GM23338 (cell line): ENCODE data around the gene NPAS3. TPM values are rescaled to one million over a fixed set of nuclear protein-coding genes. Genes with fewer than 3 reads are reported as not detected.

Experiments used
- ATAC-seq: fragments of 200-7000 bp; cut with Tn5 transposase; 3 replicates; pipeline ENCODE4 v1.9.1; 2020
- DNase-seq: peaks from one replicate; pipeline ENCODE4 v3.0.0-alpha.2; 2015; ENCODE audit warnings: low spot score
- H2AFZ ChIP-seq: fragments of 200-600 bp; sonication (generic); 2 replicates; pipeline ENCODE4 v1.8.0; 2016; ENCODE audit warnings: antibody characterized with exemption, mild to moderate bottlenecking, moderate library complexity
- H3F3A ChIP-seq: fragments of 200-600 bp; sonication (generic); replicated peaks from 2 replicates; pipeline ENCODE4 v1.8.0; 2017; ENCODE audit warnings: antibody characterized with exemption, mixed run types, low read depth
- H3K27ac ChIP-seq: fragments of 200-600 bp; sonication (generic); 2 replicates; pipeline ENCODE4 v1.6.1; 2016; ENCODE audit warnings: low read depth
- H3K27me3 ChIP-seq: fragments of 200-600 bp; sonication (generic); 2 replicates; pipeline ENCODE4 v1.8.0; 2016; ENCODE audit warnings: mild to moderate bottlenecking, mixed run types, moderate library complexity; ENCODE audit not compliant: insufficient read depth
- H3K36me3 ChIP-seq: fragments of 200-600 bp; sonication (generic); 2 replicates; pipeline ENCODE4 v1.8.0; 2016; ENCODE audit warnings: mild to moderate bottlenecking; ENCODE audit not compliant: insufficient read depth
- H3K4me1 ChIP-seq: fragments of 200-600 bp; sonication (generic); 2 replicates; pipeline ENCODE4 v1.8.0; 2016; ENCODE audit warnings: mild to moderate bottlenecking, moderate library complexity; ENCODE audit not compliant: insufficient read depth
- H3K4me2 ChIP-seq: fragments of 200-600 bp; sonication (generic); 2 replicates; pipeline ENCODE4 v1.7.1; 2017; ENCODE audit warnings: mixed run types
- H3K4me3 ChIP-seq: fragments of 200-600 bp; sonication (generic); 2 replicates; pipeline ENCODE4 v1.6.1; 2016; ENCODE audit warnings: mixed run types
- H3K79me2 ChIP-seq: fragments of 200-600 bp; sonication (generic); replicated peaks from 2 replicates; pipeline ENCODE4 v1.8.0; 2017; ENCODE audit warnings: mild to moderate bottlenecking; ENCODE audit not compliant: insufficient read depth
- H3K9me2 ChIP-seq: fragments of 200-600 bp; sonication (generic); 2 replicates; pipeline ENCODE4 v1.8.0; 2017; ENCODE audit not compliant: insufficient read depth
- H4K20me1 ChIP-seq: fragments of 200-600 bp; sonication (generic); replicated peaks from 2 replicates; pipeline ENCODE4 v1.8.0; 2017; ENCODE audit warnings: mild to moderate bottlenecking; ENCODE audit not compliant: insufficient read depth
- H3K27ac Mint-ChIP-seq: 2 replicates; pipeline ENCODE4 v1.8.0; 2020; ENCODE audit warnings: inconsistent platforms, mild to moderate bottlenecking, moderate library complexity, mixed read lengths
- H3K27me3 Mint-ChIP-seq: 3 replicates; pipeline ENCODE4 v1.8.0; 2022; ENCODE audit warnings: low read depth, mild to moderate bottlenecking, moderate library complexity, mixed read lengths, inconsistent platforms; ENCODE audit not compliant: insufficient read depth, poor library complexity
- H3K36me3 Mint-ChIP-seq: 3 replicates; pipeline ENCODE4 v1.8.0; 2021; ENCODE audit warnings: low read depth, mild to moderate bottlenecking, inconsistent platforms, moderate library complexity, mixed read lengths
- H3K4me1 Mint-ChIP-seq: 3 replicates; pipeline ENCODE4 v1.8.0; 2020; ENCODE audit warnings: mild to moderate bottlenecking, inconsistent platforms, mixed read lengths
- H3K4me3 Mint-ChIP-seq: 3 replicates; pipeline ENCODE4 v1.8.0; 2021; ENCODE audit warnings: moderate library complexity, mild to moderate bottlenecking, inconsistent platforms, mixed read lengths
- H3K9me3 Mint-ChIP-seq: 3 replicates; pipeline ENCODE4 v1.8.0; 2020; ENCODE audit warnings: moderate library complexity, mild to moderate bottlenecking, inconsistent platforms, mixed read lengths
- CREB1 ChIP-seq: fragments of 250-450 bp; sonication (Bioruptor Pico); IDR thresholded peaks from 2 replicates; pipeline ENCODE4 v1.5.0; 2020; ENCODE audit warnings: low read depth, mild to moderate bottlenecking, moderate library complexity
- CTCF ChIP-seq, 2 experiments: fragments of 200-600 bp in 1 of 2; sonication (generic) in 1 of 2; conservative IDR thresholded peaks; 2 replicates each; pipeline versions ENCODE4 v1.5.1 to v1.6.1; 2016 to 2017; ENCODE audit warnings: antibody characterized with exemption in 2 of 2, low read depth in 2 of 2, mild to moderate bottlenecking in 2 of 2, moderate library complexity in 1 of 2
- ETS1 ChIP-seq: IDR thresholded peaks from 2 replicates; pipeline ENCODE4 v1.6.1; 2016; ENCODE audit warnings: antibody characterized with exemption
- EZH2 ChIP-seq: fragments of 200-600 bp; sonication (generic); IDR thresholded peaks from one replicate; pipeline ENCODE4 v1.8.0; 2017; ENCODE audit warnings: antibody characterized with exemption, mild to moderate bottlenecking, low read depth; ENCODE audit not compliant: unreplicated experiment
- EZH2phosphoT487 ChIP-seq: fragments of 200-600 bp; sonication (generic); IDR thresholded peaks from one replicate; pipeline ENCODE4 v1.8.1; 2018; ENCODE audit warnings: antibody characterized with exemption; ENCODE audit not compliant: unreplicated experiment
- JUNB ChIP-seq: IDR thresholded peaks from one replicate; pipeline ENCODE4 v1.6.1; 2016; ENCODE audit warnings: antibody characterized with exemption; ENCODE audit not compliant: unreplicated experiment
- NANOG ChIP-seq: IDR thresholded peaks from 2 replicates; pipeline ENCODE4 v1.6.1; 2016; ENCODE audit warnings: antibody characterized with exemption, borderline replicate concordance
- POLR2AphosphoS5 ChIP-seq: IDR thresholded peaks from 2 replicates; pipeline ENCODE4 v1.6.1; 2016; ENCODE audit warnings: antibody characterized with exemption, low read depth
- REST ChIP-seq: IDR thresholded peaks from one replicate; pipeline ENCODE4 v1.6.1; 2018; ENCODE audit warnings: antibody characterized with exemption; ENCODE audit not compliant: unreplicated experiment
- STAT1 ChIP-seq: IDR thresholded peaks from one replicate; pipeline ENCODE4 v1.6.1; 2016; ENCODE audit warnings: antibody characterized with exemption; ENCODE audit not compliant: unreplicated experiment
- ZNF114 ChIP-seq: fragments of 250-450 bp; sonication (Bioruptor Pico); IDR thresholded peaks from 2 replicates; pipeline ENCODE4 v1.5.0; 2020; ENCODE audit warnings: mild to moderate bottlenecking, moderate library complexity
- ZNF331 ChIP-seq: fragments of 250-450 bp; sonication (Bioruptor Pico); IDR thresholded peaks from 2 replicates; pipeline ENCODE4 v1.5.0; 2020; ENCODE audit warnings: low read depth, mild to moderate bottlenecking, moderate library complexity
- ZNF462 ChIP-seq: fragments of 250-450 bp; sonication (Bioruptor Pico); IDR thresholded peaks from 2 replicates; pipeline ENCODE4 v1.5.0; 2020; ENCODE audit warnings: mild to moderate bottlenecking, moderate library complexity
- polyA plus RNA-seq: library from polyadenylated mRNA; unstranded; fragments of >200 nt; fragmentation: Nextera tagmentation; extraction: Ambion mirVana; gene quantifications from 2 replicates; pipeline ENCODE4 v1.2.1, GENCODE V29; 2016
- total RNA-seq: library from RNA; depleted of rRNA; stranded (reverse); fragments of >200 nt; shearing (Covaris generic); gene quantifications from 2 replicates; pipeline ENCODE4 v1.2.3, GENCODE V29; 2014

Gene NPAS3
- total and polyA plus RNA-seq, 2 experiments from 2014 or later = 0.17 to 0.19 TPM

- H3K4me2 ChIP-seq = no peak overlapping the region
Measured at GRCh38 chr14:33491112-33491511, 552.4 kb downstream of the NPAS3 start.

More at GRCh38 chr14:33491112-33491511, 552.4 kb downstream of the NPAS3 start:
- H3F3A ChIP-seq = no peaks in the 10 kb centered on the region
- no peaks in the 10 kb centered on the region for H3K36me3 ChIP-seq
- ATAC-seq = no peak
- Mint-ChIP-seq H3K27me3 (no peaks in the 10 kb centered on the region), H3K9me3 (peaks cover 10% of the 10 kb centered on the region; the same call in 1 of the 3 replicates), H3K36me3 (peaks cover 3% of the 10 kb centered on the region; the same call in 1 of the 3 replicates), H3K27ac (no peak overlapping the region), H3K4me3 (no peak overlapping the region), H3K4me1 (peaks cover 22% of the 10 kb centered on the region)
- H3K27me3 ChIP-seq = no peaks in the 10 kb centered on the region
- no peak for DNase-seq
- H2AFZ ChIP-seq = 0 out of 2 replicates have a peak overlapping the region, but pooled peaks have one; percentile 12
- H3K79me2 ChIP-seq = no peaks in the 10 kb centered on the region
- H4K20me1 ChIP-seq = no peaks in the 10 kb centered on the region
- 0 out of 2 replicates have a peak, but pooled peaks cover 10% of the 10 kb centered on the region for H3K4me1 ChIP-seq
- no peak overlapping the region for H3K4me3 ChIP-seq
- no peak overlapping the region for H3K27ac ChIP-seq
- TF ChIP-seq ETS1 (no peak), JUNB (no peak), ZNF462 (CRISPR knock-in tag) (no peak), POLR2AphosphoS5 (no peak), REST (no peak), CREB1 (CRISPR knock-in tag) (no peak), ZNF331 (CRISPR knock-in tag) (no peak), ZNF114 (CRISPR knock-in tag) (no peak), EZH2phosphoT487 (no peak), STAT1 (no peak), NANOG (no peak), CTCF (conservative IDR thresholded peaks at IDR 0.05; ENCODE audit: low read depth in 2 of 2) (no peak), EZH2 (no peak)
- no peaks in the 10 kb centered on the region for H3K9me2 ChIP-seq
